Measurements from ENCODE around the gene CARD14. TPM values are rescaled to one million over a fixed set of nuclear protein-coding genes. Genes with fewer than 3 reads are reported as not detected.

CARD14 gene
- total and polyA plus RNA-seq, 2 experiments from 2014 or later, result 0.08 to 0.52 TPM

GRCh38 chr17:80246266-80246681 is 76.4 kb downstream of the CARD14 start:
- no peak for TF ChIP-seq ZNF114 (CRISPR knock-in tag; IDR thresholded peaks at IDR 0.05)
- TF ChIP-seq, protein P1, sequence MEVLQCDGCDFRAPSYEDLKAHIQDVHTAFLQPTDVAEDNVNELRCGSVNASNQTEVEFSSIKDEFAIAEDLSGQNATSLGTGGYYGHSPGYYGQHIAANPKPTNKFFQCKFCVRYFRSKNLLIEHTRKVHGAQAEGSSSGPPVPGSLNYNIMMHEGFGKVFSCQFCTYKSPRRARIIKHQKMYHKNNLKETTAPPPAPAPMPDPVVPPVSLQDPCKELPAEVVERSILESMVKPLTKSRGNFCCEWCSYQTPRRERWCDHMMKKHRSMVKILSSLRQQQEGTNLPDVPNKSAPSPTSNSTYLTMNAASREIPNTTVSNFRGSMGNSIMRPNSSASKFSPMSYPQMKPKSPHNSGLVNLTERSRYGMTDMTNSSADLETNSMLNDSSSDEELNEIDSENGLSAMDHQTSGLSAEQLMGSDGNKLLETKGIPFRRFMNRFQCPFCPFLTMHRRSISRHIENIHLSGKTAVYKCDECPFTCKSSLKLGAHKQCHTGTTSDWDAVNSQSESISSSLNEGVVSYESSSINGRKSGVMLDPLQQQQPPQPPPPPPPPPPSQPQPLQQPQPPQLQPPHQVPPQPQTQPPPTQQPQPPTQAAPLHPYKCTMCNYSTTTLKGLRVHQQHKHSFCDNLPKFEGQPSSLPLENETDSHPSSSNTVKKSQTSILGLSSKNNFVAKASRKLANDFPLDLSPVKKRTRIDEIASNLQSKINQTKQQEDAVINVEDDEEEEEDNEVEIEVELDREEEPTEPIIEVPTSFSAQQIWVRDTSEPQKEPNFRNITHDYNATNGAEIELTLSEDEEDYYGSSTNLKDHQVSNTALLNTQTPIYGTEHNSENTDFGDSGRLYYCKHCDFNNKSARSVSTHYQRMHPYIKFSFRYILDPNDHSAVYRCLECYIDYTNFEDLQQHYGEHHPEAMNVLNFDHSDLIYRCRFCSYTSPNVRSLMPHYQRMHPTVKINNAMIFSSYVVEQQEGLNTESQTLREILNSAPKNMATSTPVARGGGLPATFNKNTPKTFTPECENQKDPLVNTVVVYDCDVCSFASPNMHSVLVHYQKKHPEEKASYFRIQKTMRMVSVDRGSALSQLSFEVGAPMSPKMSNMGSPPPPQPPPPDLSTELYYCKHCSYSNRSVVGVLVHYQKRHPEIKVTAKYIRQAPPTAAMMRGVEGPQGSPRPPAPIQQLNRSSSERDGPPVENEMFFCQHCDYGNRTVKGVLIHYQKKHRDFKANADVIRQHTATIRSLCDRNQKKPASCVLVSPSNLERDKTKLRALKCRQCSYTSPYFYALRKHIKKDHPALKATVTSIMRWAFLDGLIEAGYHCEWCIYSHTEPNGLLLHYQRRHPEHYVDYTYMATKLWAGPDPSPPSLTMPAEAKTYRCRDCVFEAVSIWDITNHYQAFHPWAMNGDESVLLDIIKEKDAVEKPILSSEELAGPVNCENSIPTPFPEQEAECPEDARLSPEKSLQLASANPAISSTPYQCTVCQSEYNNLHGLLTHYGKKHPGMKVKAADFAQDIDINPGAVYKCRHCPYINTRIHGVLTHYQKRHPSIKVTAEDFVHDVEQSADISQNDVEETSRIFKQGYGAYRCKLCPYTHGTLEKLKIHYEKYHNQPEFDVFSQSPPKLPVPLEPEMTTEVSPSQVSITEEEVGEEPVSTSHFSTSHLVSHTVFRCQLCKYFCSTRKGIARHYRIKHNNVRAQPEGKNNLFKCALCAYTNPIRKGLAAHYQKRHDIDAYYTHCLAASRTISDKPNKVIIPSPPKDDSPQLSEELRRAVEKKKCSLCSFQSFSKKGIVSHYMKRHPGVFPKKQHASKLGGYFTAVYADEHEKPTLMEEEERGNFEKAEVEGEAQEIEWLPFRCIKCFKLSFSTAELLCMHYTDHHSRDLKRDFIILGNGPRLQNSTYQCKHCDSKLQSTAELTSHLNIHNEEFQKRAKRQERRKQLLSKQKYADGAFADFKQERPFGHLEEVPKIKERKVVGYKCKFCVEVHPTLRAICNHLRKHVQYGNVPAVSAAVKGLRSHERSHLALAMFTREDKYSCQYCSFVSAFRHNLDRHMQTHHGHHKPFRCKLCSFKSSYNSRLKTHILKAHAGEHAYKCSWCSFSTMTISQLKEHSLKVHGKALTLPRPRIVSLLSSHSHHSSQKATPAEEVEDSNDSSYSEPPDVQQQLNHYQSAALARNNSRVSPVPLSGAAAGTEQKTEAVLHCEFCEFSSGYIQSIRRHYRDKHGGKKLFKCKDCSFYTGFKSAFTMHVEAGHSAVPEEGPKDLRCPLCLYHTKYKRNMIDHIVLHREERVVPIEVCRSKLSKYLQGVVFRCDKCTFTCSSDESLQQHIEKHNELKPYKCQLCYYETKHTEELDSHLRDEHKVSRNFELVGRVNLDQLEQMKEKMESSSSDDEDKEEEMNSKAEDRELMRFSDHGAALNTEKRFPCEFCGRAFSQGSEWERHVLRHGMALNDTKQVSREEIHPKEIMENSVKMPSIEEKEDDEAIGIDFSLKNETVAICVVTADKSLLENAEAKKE (CRISPR knock-in tag; IDR thresholded peaks at IDR 0.05), result no peak
- TF ChIP-seq JUNB (IDR thresholded peaks at IDR 0.05; ENCODE audit: unreplicated experiment), result no peak
- no peak for TF ChIP-seq ZNF331 (CRISPR knock-in tag; IDR thresholded peaks at IDR 0.05; ENCODE audit: low read depth)
- no peak for TF ChIP-seq CREB1 (CRISPR knock-in tag; IDR thresholded peaks at IDR 0.05; ENCODE audit: low read depth)
- TF ChIP-seq, protein P2, sequence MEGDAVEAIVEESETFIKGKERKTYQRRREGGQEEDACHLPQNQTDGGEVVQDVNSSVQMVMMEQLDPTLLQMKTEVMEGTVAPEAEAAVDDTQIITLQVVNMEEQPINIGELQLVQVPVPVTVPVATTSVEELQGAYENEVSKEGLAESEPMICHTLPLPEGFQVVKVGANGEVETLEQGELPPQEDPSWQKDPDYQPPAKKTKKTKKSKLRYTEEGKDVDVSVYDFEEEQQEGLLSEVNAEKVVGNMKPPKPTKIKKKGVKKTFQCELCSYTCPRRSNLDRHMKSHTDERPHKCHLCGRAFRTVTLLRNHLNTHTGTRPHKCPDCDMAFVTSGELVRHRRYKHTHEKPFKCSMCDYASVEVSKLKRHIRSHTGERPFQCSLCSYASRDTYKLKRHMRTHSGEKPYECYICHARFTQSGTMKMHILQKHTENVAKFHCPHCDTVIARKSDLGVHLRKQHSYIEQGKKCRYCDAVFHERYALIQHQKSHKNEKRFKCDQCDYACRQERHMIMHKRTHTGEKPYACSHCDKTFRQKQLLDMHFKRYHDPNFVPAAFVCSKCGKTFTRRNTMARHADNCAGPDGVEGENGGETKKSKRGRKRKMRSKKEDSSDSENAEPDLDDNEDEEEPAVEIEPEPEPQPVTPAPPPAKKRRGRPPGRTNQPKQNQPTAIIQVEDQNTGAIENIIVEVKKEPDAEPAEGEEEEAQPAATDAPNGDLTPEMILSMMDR (conservative IDR thresholded peaks at IDR 0.05; ENCODE audit: low read depth in 2 of 2), result no peak
- TF ChIP-seq EZH2phosphoT487 (IDR thresholded peaks at IDR 0.05; ENCODE audit: unreplicated experiment), result no peak
- TF ChIP-seq, protein P3, sequence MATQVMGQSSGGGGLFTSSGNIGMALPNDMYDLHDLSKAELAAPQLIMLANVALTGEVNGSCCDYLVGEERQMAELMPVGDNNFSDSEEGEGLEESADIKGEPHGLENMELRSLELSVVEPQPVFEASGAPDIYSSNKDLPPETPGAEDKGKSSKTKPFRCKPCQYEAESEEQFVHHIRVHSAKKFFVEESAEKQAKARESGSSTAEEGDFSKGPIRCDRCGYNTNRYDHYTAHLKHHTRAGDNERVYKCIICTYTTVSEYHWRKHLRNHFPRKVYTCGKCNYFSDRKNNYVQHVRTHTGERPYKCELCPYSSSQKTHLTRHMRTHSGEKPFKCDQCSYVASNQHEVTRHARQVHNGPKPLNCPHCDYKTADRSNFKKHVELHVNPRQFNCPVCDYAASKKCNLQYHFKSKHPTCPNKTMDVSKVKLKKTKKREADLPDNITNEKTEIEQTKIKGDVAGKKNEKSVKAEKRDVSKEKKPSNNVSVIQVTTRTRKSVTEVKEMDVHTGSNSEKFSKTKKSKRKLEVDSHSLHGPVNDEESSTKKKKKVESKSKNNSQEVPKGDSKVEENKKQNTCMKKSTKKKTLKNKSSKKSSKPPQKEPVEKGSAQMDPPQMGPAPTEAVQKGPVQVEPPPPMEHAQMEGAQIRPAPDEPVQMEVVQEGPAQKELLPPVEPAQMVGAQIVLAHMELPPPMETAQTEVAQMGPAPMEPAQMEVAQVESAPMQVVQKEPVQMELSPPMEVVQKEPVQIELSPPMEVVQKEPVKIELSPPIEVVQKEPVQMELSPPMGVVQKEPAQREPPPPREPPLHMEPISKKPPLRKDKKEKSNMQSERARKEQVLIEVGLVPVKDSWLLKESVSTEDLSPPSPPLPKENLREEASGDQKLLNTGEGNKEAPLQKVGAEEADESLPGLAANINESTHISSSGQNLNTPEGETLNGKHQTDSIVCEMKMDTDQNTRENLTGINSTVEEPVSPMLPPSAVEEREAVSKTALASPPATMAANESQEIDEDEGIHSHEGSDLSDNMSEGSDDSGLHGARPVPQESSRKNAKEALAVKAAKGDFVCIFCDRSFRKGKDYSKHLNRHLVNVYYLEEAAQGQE (IDR thresholded peaks at IDR 0.05; ENCODE audit: unreplicated experiment), result no peak
- no peak for TF ChIP-seq NANOG (IDR thresholded peaks at IDR 0.05; ENCODE audit: borderline replicate concordance)
- TF ChIP-seq STAT1 (IDR thresholded peaks at IDR 0.05; ENCODE audit: unreplicated experiment), result no peak
- TF ChIP-seq EZH2 (IDR thresholded peaks at IDR 0.05; ENCODE audit: low read depth, unreplicated experiment), result no peak
- TF ChIP-seq, protein P4, sequence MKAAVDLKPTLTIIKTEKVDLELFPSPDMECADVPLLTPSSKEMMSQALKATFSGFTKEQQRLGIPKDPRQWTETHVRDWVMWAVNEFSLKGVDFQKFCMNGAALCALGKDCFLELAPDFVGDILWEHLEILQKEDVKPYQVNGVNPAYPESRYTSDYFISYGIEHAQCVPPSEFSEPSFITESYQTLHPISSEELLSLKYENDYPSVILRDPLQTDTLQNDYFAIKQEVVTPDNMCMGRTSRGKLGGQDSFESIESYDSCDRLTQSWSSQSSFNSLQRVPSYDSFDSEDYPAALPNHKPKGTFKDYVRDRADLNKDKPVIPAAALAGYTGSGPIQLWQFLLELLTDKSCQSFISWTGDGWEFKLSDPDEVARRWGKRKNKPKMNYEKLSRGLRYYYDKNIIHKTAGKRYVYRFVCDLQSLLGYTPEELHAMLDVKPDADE (IDR thresholded peaks at IDR 0.05), result no peak
- no peaks in the 10 kb centered on the region for H3K27me3 ChIP-seq (ENCODE audit: insufficient read depth)
- H3K36me3 ChIP-seq (ENCODE audit: insufficient read depth), result no peaks in the 10 kb centered on the region; the same call in 1 of the 2 replicates
- no peak overlapping the region for H3K27ac ChIP-seq (ENCODE audit: low read depth)
- no peaks in the 10 kb centered on the region for H3F3A ChIP-seq (replicated peaks; ENCODE audit: low read depth)
- ATAC-seq (no peak), DNase-seq (ENCODE audit: low spot score) (no peak)
- Mint-ChIP-seq H3K9me3 (no peaks in the 10 kb centered on the region), H3K4me3 (no peak overlapping the region), H3K36me3 (ENCODE audit: low read depth) (peaks cover 19% of the 10 kb centered on the region; the same call in 2 of the 3 replicates), H3K27me3 (ENCODE audit: insufficient read depth, low read depth, poor library complexity) (peaks cover 11% of the 10 kb centered on the region), H3K27ac (no peak overlapping the region), H3K4me1 (no peaks in the 10 kb centered on the region; the same call in 2 of the 3 replicates)
- H3K4me3 ChIP-seq, result no peak overlapping the region
- H4K20me1 ChIP-seq (replicated peaks; ENCODE audit: insufficient read depth), result peaks cover 3% of the 10 kb centered on the region; the same call in 1 of the 2 replicates
- no peak overlapping the region for H2AFZ ChIP-seq
- no peak overlapping the region for H3K4me2 ChIP-seq
- H3K4me1 ChIP-seq (ENCODE audit: insufficient read depth), result no peaks in the 10 kb centered on the region
- H3K9me2 ChIP-seq (ENCODE audit: insufficient read depth), result no peaks in the 10 kb centered on the region
- H3K79me2 ChIP-seq (replicated peaks; ENCODE audit: insufficient read depth), result no peaks in the 10 kb centered on the region
